K562 (cell line): Measurements from ENCODE around the gene DDRGK1. TPM values are rescaled to one million over a fixed set of nuclear protein-coding genes. Genes with fewer than 3 reads are reported as not detected.
A peak's percentile ranks its signal among the peaks of the same experiment; 100 is the strongest.

Experiments
- ATAC-seq: fragments of 200-7000 bp; cut with Tn5 transposase; 3 replicates; pipeline ENCODE4 v1.9.1; 2020; ENCODE audit warnings: moderate library complexity
- BruUV-seq: library from RNA; stranded (reverse); fragments of 400-500 nt; replicated peaks from 2 replicates; lab custom pipeline; 2021; lab: Mats Ljungman, UMichigan
- CTCF ChIA-PET: fragments of 300-600 bp; formaldehyde crosslinking; extraction: SDS; loops from one replicate; lab custom pipeline; 2021; ENCODE audit warnings: low intra/inter-chr PET ratio; lab: Yijun Ruan, JAX
- POLR2A ChIA-PET: fragments of 300-600, 350-650 bp; sonication (Branson Sonifier 250); formaldehyde crosslinking; extraction: SDS; loops from one replicate; lab custom pipeline; 2021; ENCODE audit warnings: antibody characterized with exemption, inconsistent platforms; lab: Yijun Ruan, JAX
- DNase-seq, 4 experiments: peaks; one replicate each; pipeline versions ENCODE4 v3.0.0 to v3.0.0-alpha.2; 2011 to 2018; ENCODE audit warnings: low spot score in 3 of 4, mixed read lengths in 3 of 4; ENCODE audit errors: extremely low read depth in 1 of 4
- FAIRE-seq: peaks from 2 replicates; lab custom pipeline; 2011; peaks lifted over from hg19 to GRCh38; lab: Jason Lieb, UNC
- H2AFZ ChIP-seq: 2 replicates; pipeline ENCODE4 v1.6.0; 2011; ENCODE audit warnings: low read depth, low read length, control low read depth, inconsistent platforms
- H3K27ac ChIP-seq: fragments of 200-600 bp; 3 replicates; pipeline ENCODE4 v1.8.0; 2011; ENCODE audit warnings: low read depth, mild to moderate bottlenecking, control low read depth, inconsistent platforms, low read length, moderate library complexity, mixed read lengths; ENCODE audit errors: extremely low read depth
- H3K27me3 ChIP-seq, 2 experiments: fragments of 300-600 bp in 1 of 2; 2 replicates in 1 of 2; 3 replicates in 1 of 2; pipeline versions ENCODE4 v1.6.0 to v1.8.0; 2011; ENCODE audit warnings: inconsistent platforms in 2 of 2, low read length in 2 of 2, mild to moderate bottlenecking in 1 of 2, mixed read lengths in 1 of 2, moderate library complexity in 1 of 2; ENCODE audit not compliant: control insufficient read depth in 2 of 2, insufficient read depth in 2 of 2
- H3K36me3 ChIP-seq: fragments of 300-600 bp; 3 replicates; pipeline ENCODE4 v1.8.0; 2011; ENCODE audit warnings: mild to moderate bottlenecking, low read length, inconsistent platforms; ENCODE audit not compliant: control insufficient read depth, insufficient read depth
- H3K4me1 ChIP-seq, 2 experiments: fragments of 200-600 bp in 1 of 2; replicated peaks in 1 of 2; 2 replicates in 1 of 2; 3 replicates in 1 of 2; pipeline versions ENCODE4 v1.5.1 to v1.8.0; 2011; ENCODE audit warnings: inconsistent platforms in 2 of 2, low read length in 2 of 2, mild to moderate bottlenecking in 1 of 2, mixed read lengths in 1 of 2, moderate library complexity in 1 of 2; ENCODE audit not compliant: control insufficient read depth in 2 of 2, insufficient read depth in 2 of 2
- H3K4me2 ChIP-seq: 2 replicates; pipeline ENCODE4 v1.6.1; 2011; ENCODE audit warnings: low read length, control low read depth, inconsistent platforms, mixed read lengths; ENCODE audit not compliant: insufficient read depth
- H3K4me3 ChIP-seq: fragments of 200-600 bp; sonication (generic), shearing (Covaris generic); 2 replicates; pipeline ENCODE4 v1.5.1; 2016; ENCODE audit warnings: control low read depth, inconsistent platforms
- H3K79me2 ChIP-seq: fragments of 200-600 bp; 3 replicates; pipeline ENCODE4 v1.8.0; 2011; ENCODE audit warnings: low read length, inconsistent platforms; ENCODE audit not compliant: control insufficient read depth, insufficient read depth
- H3K9ac ChIP-seq, 2 experiments: 2 replicates each; pipeline versions ENCODE4 v1.6.0 to v1.6.1; 2011; ENCODE audit warnings: low read depth in 2 of 2, low read length in 2 of 2, control low read depth in 1 of 2, inconsistent platforms in 1 of 2, mild to moderate bottlenecking in 1 of 2, mixed read lengths in 1 of 2; ENCODE audit not compliant: insufficient read depth in 1 of 2
- H3K9me1 ChIP-seq: one replicate; pipeline ENCODE4 v1.6.0; 2011; ENCODE audit warnings: inconsistent platforms, mild to moderate bottlenecking, low read length, moderate library complexity; ENCODE audit not compliant: control insufficient read depth, insufficient read depth
- H3K9me3 ChIP-seq: replicated peaks from 2 replicates; pipeline ENCODE4 v1.5.1; 2011; ENCODE audit warnings: low read depth, low read length, inconsistent platforms; ENCODE audit not compliant: control insufficient read depth, insufficient read depth
- H4K20me1 ChIP-seq: replicated peaks from 2 replicates; pipeline ENCODE4 v1.6.1; 2011; ENCODE audit warnings: low read length, inconsistent platforms, mixed read lengths; ENCODE audit not compliant: control insufficient read depth, insufficient read depth
- CTCF ChIP-seq, 3 experiments: IDR thresholded peaks in 2 of 3; conservative IDR thresholded peaks in 1 of 3; 2 replicates each; pipeline ENCODE4 v1.5.1; 2011 to 2012; ENCODE audit warnings: low read length in 3 of 3, mild to moderate bottlenecking in 3 of 3, control low read depth in 2 of 3, improper control_type of control experiment in 1 of 3, inconsistent platforms in 1 of 3, low read depth in 1 of 3, mixed read lengths in 1 of 3, moderate library complexity in 1 of 3; ENCODE audit not compliant: insufficient read depth in 2 of 3
- FOXA3 ChIP-seq, 2 experiments: fragments of 450-650 bp in 1 of 2; sonication (generic) in 1 of 2; formaldehyde crosslinking; IDR thresholded peaks in 1 of 2; conservative IDR thresholded peaks in 1 of 2; 2 replicates each; pipeline versions ENCODE4 v1.4.0 to v1.8.0; 2020 to 2022; ENCODE audit warnings: mild to moderate bottlenecking in 2 of 2, missing genetic modification reagents in 1 of 2
- FOXK1 ChIP-seq: sonication (generic); formaldehyde crosslinking; IDR thresholded peaks from 2 replicates; pipeline ENCODE4 v1.8.0; 2022; ENCODE audit warnings: missing genetic modification reagents, mild to moderate bottlenecking, borderline replicate concordance
- FOXM1 ChIP-seq, 2 experiments: fragments of 450-650 bp in 1 of 2; sonication (generic) in 1 of 2; formaldehyde crosslinking in 1 of 2; IDR thresholded peaks; 2 replicates each; pipeline versions ENCODE4 v1.6.1 to v1.9.0; 2017 to 2022; ENCODE audit warnings: low read depth in 2 of 2, mild to moderate bottlenecking in 2 of 2, missing genetic modification reagents in 1 of 2, moderate library complexity in 1 of 2
- L3MBTL2 ChIP-seq: fragments of 450-650 bp; IDR thresholded peaks from 2 replicates; pipeline ENCODE4 v1.6.1; 2016; ENCODE audit warnings: mild to moderate bottlenecking, moderate library complexity
- MCM2 ChIP-seq: fragments of 450-650 bp; IDR thresholded peaks from 2 replicates; pipeline ENCODE4 v1.6.1; 2017; ENCODE audit warnings: low read depth, mild to moderate bottlenecking
- MEF2D ChIP-seq: conservative IDR thresholded peaks from 2 replicates; pipeline ENCODE4 v1.6.1; 2016; ENCODE audit warnings: low read depth, missing genetic modification characterization, missing compliant biosample characterization
- NRF1 ChIP-seq, 2 experiments: fragments of 450-650 bp; IDR thresholded peaks in 1 of 2; conservative IDR thresholded peaks in 1 of 2; 2 replicates each; pipeline ENCODE4 v1.6.1; 2014; ENCODE audit warnings: mild to moderate bottlenecking in 2 of 2
- PRDM10 ChIP-seq: fragments of 450-650 bp; IDR thresholded peaks from 2 replicates; pipeline ENCODE4 v1.6.1; 2018; ENCODE audit not compliant: partially characterized antibody
- RBM25 ChIP-seq: fragments of 200-400 bp; formaldehyde crosslinking; IDR thresholded peaks from 2 replicates; pipeline ENCODE4 v1.6.1; 2018; ENCODE audit warnings: low read length, low read depth, moderate library complexity; ENCODE audit not compliant: severe bottlenecking
- RCOR1 ChIP-seq, 2 experiments: IDR thresholded peaks; 2 replicates each; pipeline ENCODE4 v1.6.1; 2012; ENCODE audit warnings: low read depth in 2 of 2, low read length in 2 of 2, borderline replicate concordance in 1 of 2, improper control_type of control experiment in 1 of 2
- SIN3B ChIP-seq: fragments of 450-650 bp; IDR thresholded peaks from 2 replicates; pipeline ENCODE4 v1.6.1; 2017; ENCODE audit warnings: low read depth, mild to moderate bottlenecking, moderate library complexity
- TEAD4 ChIP-seq, 2 experiments: sonication (generic) in 1 of 2; formaldehyde crosslinking in 1 of 2; IDR thresholded peaks; 2 replicates each; pipeline versions ENCODE4 v1.6.1 to v1.8.0; 2012 to 2022; ENCODE audit warnings: borderline replicate concordance in 1 of 2, inconsistent platforms in 1 of 2, low read length in 1 of 2, mild to moderate bottlenecking in 1 of 2, missing genetic modification reagents in 1 of 2
- WGBS: fragments of 100-300 bp; shearing (Covaris generic); methylation state at CpG from one replicate; pipeline ENCODE4 v1.1.6; 2016; ENCODE audit warnings: low coverage, mixed read lengths; ENCODE audit not compliant: insufficient coverage; ENCODE audit errors: missing lambda C conversion rate; 5-methylcytosine and 5-hydroxymethylcytosine counted together
- in situ Hi-C: fragments of 300-500 bp; cut with MboI; formaldehyde crosslinking; loops from 4 replicates; pipeline ENCODE4 v1.15.0; 2018; ENCODE audit warnings: inconsistent platforms, mixed read lengths
- intact Hi-C: fragments of 100-400 bp; cut with micrococcal nuclease; formaldehyde crosslinking; loops from 2 replicates; pipeline ENCODE4 v1.14.2; 2022
- polyA plus RNA-seq, 8 experiments: library from polyadenylated mRNA; depleted of rRNA in 4 of 8; stranded (reverse) in 5 of 8; unstranded in 3 of 8; fragments of >200 nt; fragmentation: Nextera tagmentation in 2 of 8; fragmentation: Illumina TruSeq in 1 of 8; extraction: Ambion mirVana in 2 of 8; extraction: Trizol in 1 of 8; gene quantifications; 2 replicates each; pipeline versions ENCODE4 v1.2.1 to v1.2.3, GENCODE V29; 2011 to 2014; ENCODE audit warnings: inconsistent platforms in 1 of 8, missing spikeins in 1 of 8
- total RNA-seq, 7 experiments: library from RNA; depleted of rRNA in 6 of 7; stranded (reverse); fragments of >200 nt in 6 of 7; fragmentation: Illumina TruSeq in 2 of 7; extraction: Trizol in 2 of 7; gene quantifications; 2 replicates each; pipeline versions ENCODE4 v1.2.1 to v1.2.3, GENCODE V29; 2011 to 2021; ENCODE audit warnings: low replicate concordance in 1 of 7

Gene DDRGK1
- total and polyA plus RNA-seq, 9 of the 15 experiments (the other 6 are each of a cell fraction or from before 2014, with no cell fraction given): 2.3 to 54.4 (median 29.1) TPM

- POLR2A ChIA-PET: no interaction called here
- no peak for FAIRE-seq
- intact Hi-C loops: no loop called here
- no peak for TF ChIP-seq SIN3B
- peak in 1 of 2 experiments; percentile 59; a peak in 1 of 4 replicates for TF ChIP-seq FOXA3 (CRISPR knock-in tag; conservative IDR thresholded peaks at IDR 0.05 in 1 of 2, IDR thresholded peaks at IDR 0.05 in 1 of 2)
- TF ChIP-seq CTCF (IDR thresholded peaks at IDR 0.05 in 2 of 3, conservative IDR thresholded peaks at IDR 0.05 in 1 of 3; ENCODE audit: insufficient read depth in 2 of 3, low read depth in 1 of 3, low read length in 3 of 3): peak in 1 of 3 experiments; percentile 23; a peak in 1 of 6 replicates
- TF ChIP-seq TEAD4 (IDR thresholded peaks at IDR 0.05; ENCODE audit: low read length): no peak
- TF ChIP-seq TEAD4 (CRISPR knock-in tag; IDR thresholded peaks at IDR 0.05; ENCODE audit: borderline replicate concordance): 0 out of 2 replicates have a peak, but pooled peaks have one; percentile 51
- peak; percentile 4 to 17; a peak in 2 of 4 replicates for TF ChIP-seq NRF1 (conservative IDR thresholded peaks at IDR 0.05 in 1 of 2, IDR thresholded peaks at IDR 0.05 in 1 of 2)
- TF ChIP-seq FOXM1 (IDR thresholded peaks at IDR 0.05; ENCODE audit: low read depth): no peak
- 0 out of 2 replicates have a peak, but pooled peaks have one; percentile 15 for TF ChIP-seq FOXM1 (CRISPR knock-in tag; IDR thresholded peaks at IDR 0.05; ENCODE audit: low read depth)
- 0 out of 4 replicates have a peak, but pooled peaks of 1 of the 2 experiments have one; percentile 44 for TF ChIP-seq RCOR1 (IDR thresholded peaks at IDR 0.05; ENCODE audit: borderline replicate concordance in 1 of 2, low read depth in 2 of 2, low read length in 2 of 2)
- peak; percentile 28 for TF ChIP-seq RBM25
- peak; percentile 76; the same call in 1 of the 2 replicates for TF ChIP-seq MCM2
- TF ChIP-seq FOXK1: no peak; the same call in 1 of the 2 replicates
- peak; percentile 85 for TF ChIP-seq L3MBTL2
- no peak for TF ChIP-seq MEF2D
- peak; percentile 62 for TF ChIP-seq PRDM10
Measured at GRCh38 chr20:3173610-3174441, 30.7 kb downstream of the DDRGK1 start.

More at GRCh38 chr20:3173610-3174441, 30.7 kb downstream of the DDRGK1 start:
- H3K27me3 ChIP-seq: no peaks in the 10 kb centered on the region
- no peaks in the 10 kb centered on the region for H3K36me3 ChIP-seq
- H3K4me1 ChIP-seq: peaks cover 4 to 24% of the 10 kb centered on the region in 2 experiments; a peak in 4 of 5 replicates
- no peaks in the 10 kb centered on the region for H3K9me1 ChIP-seq
- peak overlapping the region; percentile 87 for H3K27ac ChIP-seq
- peak; percentile 88 to 94 (median 94) for DNase-seq
- peak overlapping the region; percentile 83 to 94 for H3K9ac ChIP-seq
- 1% methylated on average over 51 of the region's 84 CpGs for WGBS
- H3K4me2 ChIP-seq: peak overlapping the region; percentile 88
- H3K4me3 ChIP-seq: peak overlapping the region; percentile 91
- no peaks in the 10 kb centered on the region for H3K9me3 ChIP-seq
- no TSS peak for BruUV-seq
- CTCF ChIA-PET: no interaction called here
- peak overlapping the region; percentile 95 for H2AFZ ChIP-seq
- H3K79me2 ChIP-seq: peaks cover 11% of the 10 kb centered on the region; the same call in 2 of the 3 replicates
- in situ Hi-C loops: no loop called here
- no peaks in the 10 kb centered on the region for H4K20me1 ChIP-seq
- peak; percentile 93 for ATAC-seq
